ENCODE measurements around the gene ZNF420.

ZNF420 gene

DNA sequence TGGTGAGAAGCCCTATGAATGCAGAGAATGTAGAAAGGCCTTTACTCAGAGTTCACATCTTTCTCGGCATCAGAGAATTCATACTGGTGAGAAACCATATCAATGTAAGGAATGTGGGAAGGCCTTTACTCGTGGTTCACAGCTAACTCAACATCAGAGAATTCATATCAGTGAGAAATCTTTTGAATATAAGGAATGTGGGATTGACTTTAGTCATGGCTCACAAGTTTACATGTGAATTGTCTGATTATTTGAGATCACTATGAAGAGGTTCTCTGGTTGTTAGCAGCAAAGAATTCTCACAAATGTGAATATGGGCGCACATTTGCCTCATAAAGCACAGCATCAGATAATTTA is 50.6 kb downstream of the ZNF420 start:
- H3K27me3 ChIP-seq (replicated peaks in 2 of 5; ENCODE audit: control insufficient read depth in 4 of 5, insufficient read depth in 5 of 5, low read length in 4 of 5): no peaks in the 10 kb centered on the region
- no peaks in the 10 kb centered on the region for H3K4me1 ChIP-seq (ENCODE audit: control extremely low read depth in 1 of 4, control insufficient read depth in 4 of 4, insufficient read depth in 4 of 4, low read length in 3 of 4)
- no peak for DNase-seq
- H3K9me3 ChIP-seq (ENCODE audit: control extremely low read depth in 1 of 5, control insufficient read depth in 4 of 5, insufficient read depth in 2 of 5, low read depth in 1 of 5, low read length in 4 of 5): peaks cover 34 to 95% (median 58%) of the 10 kb centered on the region in 5 experiments
- H3K4me3 ChIP-seq (ENCODE audit: control insufficient read depth in 1 of 7, extremely low read depth in 1 of 7, insufficient read depth in 4 of 7, low read depth in 2 of 7, low read length in 6 of 7): peak overlapping the region in 2 of 7 experiments; percentile 4 to 12
- H3K36me3 ChIP-seq (ENCODE audit: control insufficient read depth in 4 of 4, insufficient read depth in 4 of 4, low read length in 3 of 4): peaks cover 13 to 37% (median 24%) of the 10 kb centered on the region in 4 experiments
- ChIA-PET CTCF (no interaction called here), POLR2A (no interaction called here)
- H3K27ac ChIP-seq (ENCODE audit: insufficient read depth in 1 of 2, low read depth in 1 of 2, low read length in 2 of 2, poor library complexity in 1 of 2, severe bottlenecking in 2 of 2): no peak overlapping the region
- 100% methylated on average over 2 of the region's 3 CpGs for WGBS (ENCODE audit: insufficient coverage)

DNA sequence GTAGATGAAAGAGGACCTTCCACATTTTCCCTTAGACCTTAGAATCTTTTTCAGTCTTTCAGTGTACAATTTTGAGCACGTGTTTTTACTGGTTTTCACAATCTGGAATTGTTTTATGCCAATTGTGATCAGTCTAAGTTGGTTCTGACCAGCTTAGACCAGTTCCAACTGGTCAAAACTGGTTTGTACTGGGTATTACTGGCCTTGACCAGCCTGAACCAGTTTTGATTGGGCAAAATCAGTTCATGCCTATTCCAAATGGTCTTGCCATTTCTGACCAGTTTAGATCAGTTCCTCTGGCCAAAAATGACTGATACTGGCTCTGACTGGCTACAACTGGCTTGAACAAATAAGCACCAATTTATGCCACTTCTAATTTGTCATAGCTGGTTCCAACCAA is 57.9 kb downstream of the ZNF420 start:
- peaks cover 12 to 81% (median 58%) of the 10 kb centered on the region in 5 experiments for H3K9me3 ChIP-seq (ENCODE audit: control extremely low read depth in 1 of 5, control insufficient read depth in 4 of 5, insufficient read depth in 2 of 5, low read depth in 1 of 5, low read length in 4 of 5)
- no peaks in the 10 kb centered on the region for H3K4me1 ChIP-seq (ENCODE audit: control extremely low read depth in 1 of 4, control insufficient read depth in 4 of 4, insufficient read depth in 4 of 4, low read length in 3 of 4)
- no peak overlapping the region for H3K27ac ChIP-seq (ENCODE audit: insufficient read depth in 1 of 2, low read depth in 1 of 2, low read length in 2 of 2, poor library complexity in 1 of 2, severe bottlenecking in 2 of 2)
- no peaks in the 10 kb centered on the region for H3K36me3 ChIP-seq (ENCODE audit: control insufficient read depth in 4 of 4, insufficient read depth in 4 of 4, low read length in 3 of 4)
- WGBS (ENCODE audit: insufficient coverage): no CpG with 5 or more reads among the region's 1 CpG
- no peak for DNase-seq
- H3K4me3 ChIP-seq (ENCODE audit: control insufficient read depth in 1 of 7, extremely low read depth in 1 of 7, insufficient read depth in 4 of 7, low read depth in 2 of 7, low read length in 6 of 7): no peak overlapping the region
- no peaks in the 10 kb centered on the region for H3K27me3 ChIP-seq (replicated peaks in 2 of 5; ENCODE audit: control insufficient read depth in 4 of 5, insufficient read depth in 5 of 5, low read length in 4 of 5)
- ChIA-PET CTCF (no interaction called here), POLR2A (no interaction called here)

DNA sequence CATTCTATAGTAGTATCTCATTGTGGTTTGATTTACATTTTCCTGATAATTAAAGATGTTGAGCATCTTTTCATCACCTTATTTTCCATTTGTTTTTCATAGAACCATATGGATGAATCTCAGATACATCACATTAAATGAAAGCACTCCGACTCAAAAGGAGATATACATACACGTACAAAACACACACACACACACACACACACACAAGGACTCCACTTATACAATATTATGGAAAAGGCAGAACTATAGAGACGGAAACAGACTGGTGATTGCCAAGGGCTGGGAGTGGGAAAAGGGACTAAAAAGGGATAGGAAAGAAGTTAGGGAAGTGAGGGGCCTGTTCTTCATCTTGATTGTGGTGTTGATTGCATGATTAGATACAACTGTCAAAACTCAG is 70.0 kb downstream of the ZNF420 start:
- Histone ChIP-seq H3K36me3 (ENCODE audit: control insufficient read depth in 4 of 4, insufficient read depth in 4 of 4, low read length in 3 of 4) (peaks cover 0 to 42% (median 5%) of the 10 kb centered on the region in 4 experiments), H3K27me3 (replicated peaks in 2 of 5; ENCODE audit: control insufficient read depth in 4 of 5, insufficient read depth in 5 of 5, low read length in 4 of 5) (no peaks in the 10 kb centered on the region), H3K4me3 (ENCODE audit: control insufficient read depth in 1 of 7, extremely low read depth in 1 of 7, insufficient read depth in 4 of 7, low read depth in 2 of 7, low read length in 6 of 7) (no peak overlapping the region), H3K27ac (ENCODE audit: insufficient read depth in 1 of 2, low read depth in 1 of 2, low read length in 2 of 2, poor library complexity in 1 of 2, severe bottlenecking in 2 of 2) (no peak overlapping the region), H3K9me3 (ENCODE audit: control extremely low read depth in 1 of 5, control insufficient read depth in 4 of 5, insufficient read depth in 2 of 5, low read depth in 1 of 5, low read length in 4 of 5) (peaks cover 14 to 70% (median 45%) of the 10 kb centered on the region in 5 experiments), H3K4me1 (ENCODE audit: control extremely low read depth in 1 of 4, control insufficient read depth in 4 of 4, insufficient read depth in 4 of 4, low read length in 3 of 4) (no peaks in the 10 kb centered on the region)
- CTCF ChIA-PET: no interaction called here
- POLR2A ChIA-PET: no interaction called here
- WGBS (ENCODE audit: insufficient coverage): no CpG with 5 or more reads among the region's 3 CpGs
- DNase-seq: no peak

DNA sequence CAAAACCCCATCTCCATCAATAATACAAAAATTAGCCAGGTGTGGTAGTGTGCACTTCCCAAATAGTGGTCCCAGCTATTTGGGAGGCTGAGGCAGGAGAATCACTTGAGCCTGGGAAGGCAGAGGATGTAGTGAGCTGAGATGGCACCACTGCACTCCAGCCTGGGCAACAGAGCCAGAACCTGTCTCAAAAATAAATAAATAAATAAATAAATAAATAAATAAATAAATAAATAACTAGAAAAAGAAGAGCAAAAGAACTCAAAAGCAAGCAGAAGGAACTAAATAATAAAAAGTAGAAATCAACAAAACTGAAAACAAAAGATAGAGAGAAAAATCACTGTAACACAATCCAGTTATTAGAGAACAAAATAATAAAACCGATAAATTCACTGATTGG is 81.9 kb downstream of the ZNF420 start:
- ChIA-PET CTCF (no interaction called here), POLR2A (no interaction called here)
- Histone ChIP-seq H3K36me3 (ENCODE audit: control insufficient read depth in 4 of 4, insufficient read depth in 4 of 4, low read length in 3 of 4) (peaks cover 9 to 81% (median 23%) of the 10 kb centered on the region in 4 experiments), H3K9me3 (ENCODE audit: control extremely low read depth in 1 of 5, control insufficient read depth in 4 of 5, insufficient read depth in 2 of 5, low read depth in 1 of 5, low read length in 4 of 5) (peaks cover 9 to 75% (median 37%) of the 10 kb centered on the region in 5 experiments), H3K4me3 (ENCODE audit: control insufficient read depth in 1 of 7, extremely low read depth in 1 of 7, insufficient read depth in 4 of 7, low read depth in 2 of 7, low read length in 6 of 7) (no peak overlapping the region), H3K4me1 (ENCODE audit: control extremely low read depth in 1 of 4, control insufficient read depth in 4 of 4, insufficient read depth in 4 of 4, low read length in 3 of 4) (no peaks in the 10 kb centered on the region), H3K27ac (ENCODE audit: insufficient read depth in 1 of 2, low read depth in 1 of 2, low read length in 2 of 2, poor library complexity in 1 of 2, severe bottlenecking in 2 of 2) (no peak overlapping the region), H3K27me3 (replicated peaks in 2 of 5; ENCODE audit: control insufficient read depth in 4 of 5, insufficient read depth in 5 of 5, low read length in 4 of 5) (no peaks in the 10 kb centered on the region)
- WGBS (ENCODE audit: insufficient coverage): no CpG with 5 or more reads among the region's 1 CpG
- DNase-seq: no peak

DNA sequence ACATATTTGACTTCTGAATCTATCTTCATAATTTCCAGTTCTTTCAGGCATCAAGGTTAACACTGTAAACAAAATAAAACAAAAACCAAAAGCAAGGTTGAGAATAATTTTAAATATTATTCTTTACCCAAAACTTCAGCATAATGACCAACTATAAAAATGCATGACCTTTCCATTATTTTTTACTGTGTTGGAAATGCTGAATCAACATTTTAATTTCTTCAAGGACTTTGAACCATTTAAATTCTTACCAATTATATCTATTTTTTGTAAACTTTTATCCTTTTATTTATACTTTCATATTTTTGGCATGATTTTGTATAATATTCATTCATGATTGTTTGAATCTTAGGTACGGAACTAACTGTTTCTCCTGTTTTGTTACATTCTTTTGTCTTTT is 87.4 kb downstream of the ZNF420 start:
- H3K4me3 ChIP-seq (ENCODE audit: control insufficient read depth in 1 of 7, extremely low read depth in 1 of 7, insufficient read depth in 4 of 7, low read depth in 2 of 7, low read length in 6 of 7): no peak overlapping the region
- CTCF ChIA-PET: no interaction called here
- POLR2A ChIA-PET: no interaction called here
- peaks cover 3 to 66% (median 37%) of the 10 kb centered on the region in 5 experiments for H3K9me3 ChIP-seq (ENCODE audit: control extremely low read depth in 1 of 5, control insufficient read depth in 4 of 5, insufficient read depth in 2 of 5, low read depth in 1 of 5, low read length in 4 of 5)
- no peaks in the 10 kb centered on the region for H3K4me1 ChIP-seq (ENCODE audit: control extremely low read depth in 1 of 4, control insufficient read depth in 4 of 4, insufficient read depth in 4 of 4, low read length in 3 of 4)
- no peak for DNase-seq
- H3K36me3 ChIP-seq (ENCODE audit: control insufficient read depth in 4 of 4, insufficient read depth in 4 of 4, low read length in 3 of 4): peaks cover 26 to 84% (median 28%) of the 10 kb centered on the region in 4 experiments
- 100% methylated on average over 1 of the region's 1 CpG for WGBS (ENCODE audit: insufficient coverage)
- H3K27ac ChIP-seq (ENCODE audit: insufficient read depth in 1 of 2, low read depth in 1 of 2, low read length in 2 of 2, poor library complexity in 1 of 2, severe bottlenecking in 2 of 2): no peak overlapping the region
- H3K27me3 ChIP-seq (replicated peaks in 2 of 5; ENCODE audit: control insufficient read depth in 4 of 5, insufficient read depth in 5 of 5, low read length in 4 of 5): no peaks in the 10 kb centered on the region

DNA sequence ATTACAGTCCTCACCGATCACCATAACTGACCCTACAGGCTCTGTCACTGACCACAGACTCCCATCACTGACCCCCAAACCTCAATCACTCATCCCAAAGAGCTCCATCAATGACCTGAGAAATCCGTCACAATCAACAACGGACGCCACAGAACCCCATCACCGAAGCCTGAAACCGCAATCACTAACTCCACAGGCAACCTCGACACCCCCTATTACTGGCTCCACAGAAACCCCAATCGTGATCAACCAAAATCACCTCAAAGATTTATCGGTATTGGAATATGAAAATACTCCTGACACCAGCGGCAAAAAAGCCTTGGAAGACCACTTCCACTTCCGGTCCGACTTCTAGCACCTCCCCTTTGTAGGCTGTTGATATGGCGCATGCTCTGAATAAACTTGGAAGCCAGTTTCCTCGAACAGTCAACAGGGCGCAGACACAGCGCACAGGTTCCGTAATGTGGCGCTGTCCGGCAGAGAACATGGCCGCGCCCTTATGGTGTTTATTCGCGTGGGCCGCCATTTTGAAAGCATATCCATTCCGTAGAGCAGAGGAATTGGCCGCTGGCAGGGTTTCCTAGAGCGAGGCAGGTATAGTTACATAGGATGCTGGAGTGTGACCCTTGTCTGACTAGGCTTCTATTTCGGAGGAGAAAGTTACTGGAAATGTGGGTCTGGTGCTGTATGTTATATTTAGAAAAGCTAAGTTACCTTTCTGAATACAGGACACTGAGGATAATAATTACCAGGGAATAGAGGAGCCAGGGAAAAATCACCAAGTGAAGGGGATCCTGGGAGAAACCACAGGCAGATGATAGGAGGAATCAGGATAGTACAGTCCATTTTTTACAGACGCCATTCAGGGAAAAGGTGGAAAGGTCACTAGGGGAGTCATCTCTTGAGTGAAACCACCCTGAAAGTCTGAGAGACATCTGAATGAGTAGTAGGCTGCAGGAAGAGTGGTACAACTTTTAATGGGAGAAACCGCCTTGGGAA is 94.4 kb downstream of the ZNF420 start, which contains the start of gene ZNF585A:
ZNF585A (minus strand) TSS at position 328 of the 999 bp plus-strand sequence. CDS start 2,785 bp downstream, outside the sequence.
- CTCF ChIA-PET: interaction anchor here (1.0 to 1.1 kb wide), 2 partner anchors 37 to 57 kb away, joined by 3 read pairs; no protein-coding TSS in a partner anchor
- 6% methylated on average over 21 of the region's 30 CpGs for WGBS (ENCODE audit: insufficient coverage)
- peaks cover 10 to 24% (median 20%) of the 10 kb centered on the region in 4 experiments for H3K36me3 ChIP-seq (ENCODE audit: control insufficient read depth in 4 of 4, insufficient read depth in 4 of 4, low read length in 3 of 4)
- POLR2A ChIA-PET: no interaction called here
- no peaks in the 10 kb centered on the region for H3K27me3 ChIP-seq (replicated peaks in 2 of 5; ENCODE audit: control insufficient read depth in 4 of 5, insufficient read depth in 5 of 5, low read length in 4 of 5)
- peaks cover 0 to 11% (median 2%) of the 10 kb centered on the region in 4 experiments for H3K4me1 ChIP-seq (ENCODE audit: control extremely low read depth in 1 of 4, control insufficient read depth in 4 of 4, insufficient read depth in 4 of 4, low read length in 3 of 4)
- peak within 1 kb of the TSS; percentile 63 to 100 (median 93) for H3K4me3 ChIP-seq (ENCODE audit: control insufficient read depth in 1 of 7, extremely low read depth in 1 of 7, insufficient read depth in 4 of 7, low read depth in 2 of 7, low read length in 6 of 7)
- H3K27ac ChIP-seq (ENCODE audit: insufficient read depth in 1 of 2, low read depth in 1 of 2, low read length in 2 of 2, poor library complexity in 1 of 2, severe bottlenecking in 2 of 2): peak within 1 kb of the TSS; percentile 70 to 84
- DNase-seq: peak; percentile 97 to 99 (median 98)
- peaks cover 1 to 32% (median 18%) of the 10 kb centered on the region in 5 experiments for H3K9me3 ChIP-seq (ENCODE audit: control extremely low read depth in 1 of 5, control insufficient read depth in 4 of 5, insufficient read depth in 2 of 5, low read depth in 1 of 5, low read length in 4 of 5)

Data from common myeloid progenitor, CD34-positive (primary cell).